G401 (cell line): ENCODE results near the gene APLF. TPM values are rescaled to one million over a fixed set of nuclear protein-coding genes. Genes with fewer than 3 reads are reported as not detected.

Experiments
- DNase-seq: peaks from one replicate; pipeline ENCODE4 v3.0.0-alpha.2; 2015; ENCODE audit warnings: low spot score
- in situ Hi-C: cut with HindIII; loops from 2 replicates; pipeline ENCODE4 v1.10.0; 2016; ENCODE audit warnings: low sequenced_read_pairs, mixed read lengths
- total RNA-seq: library from RNA; depleted of rRNA; stranded (reverse); fragments of >200 nt; shearing (Covaris generic); gene quantifications from 2 replicates; pipeline ENCODE4 v1.2.3, GENCODE V29; 2014; rRNA removed

APLF gene, protein sequence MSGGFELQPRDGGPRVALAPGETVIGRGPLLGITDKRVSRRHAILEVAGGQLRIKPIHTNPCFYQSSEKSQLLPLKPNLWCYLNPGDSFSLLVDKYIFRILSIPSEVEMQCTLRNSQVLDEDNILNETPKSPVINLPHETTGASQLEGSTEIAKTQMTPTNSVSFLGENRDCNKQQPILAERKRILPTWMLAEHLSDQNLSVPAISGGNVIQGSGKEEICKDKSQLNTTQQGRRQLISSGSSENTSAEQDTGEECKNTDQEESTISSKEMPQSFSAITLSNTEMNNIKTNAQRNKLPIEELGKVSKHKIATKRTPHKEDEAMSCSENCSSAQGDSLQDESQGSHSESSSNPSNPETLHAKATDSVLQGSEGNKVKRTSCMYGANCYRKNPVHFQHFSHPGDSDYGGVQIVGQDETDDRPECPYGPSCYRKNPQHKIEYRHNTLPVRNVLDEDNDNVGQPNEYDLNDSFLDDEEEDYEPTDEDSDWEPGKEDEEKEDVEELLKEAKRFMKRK
- total RNA-seq = 0.37 and 0.58 TPM in 2 replicates

DNA sequence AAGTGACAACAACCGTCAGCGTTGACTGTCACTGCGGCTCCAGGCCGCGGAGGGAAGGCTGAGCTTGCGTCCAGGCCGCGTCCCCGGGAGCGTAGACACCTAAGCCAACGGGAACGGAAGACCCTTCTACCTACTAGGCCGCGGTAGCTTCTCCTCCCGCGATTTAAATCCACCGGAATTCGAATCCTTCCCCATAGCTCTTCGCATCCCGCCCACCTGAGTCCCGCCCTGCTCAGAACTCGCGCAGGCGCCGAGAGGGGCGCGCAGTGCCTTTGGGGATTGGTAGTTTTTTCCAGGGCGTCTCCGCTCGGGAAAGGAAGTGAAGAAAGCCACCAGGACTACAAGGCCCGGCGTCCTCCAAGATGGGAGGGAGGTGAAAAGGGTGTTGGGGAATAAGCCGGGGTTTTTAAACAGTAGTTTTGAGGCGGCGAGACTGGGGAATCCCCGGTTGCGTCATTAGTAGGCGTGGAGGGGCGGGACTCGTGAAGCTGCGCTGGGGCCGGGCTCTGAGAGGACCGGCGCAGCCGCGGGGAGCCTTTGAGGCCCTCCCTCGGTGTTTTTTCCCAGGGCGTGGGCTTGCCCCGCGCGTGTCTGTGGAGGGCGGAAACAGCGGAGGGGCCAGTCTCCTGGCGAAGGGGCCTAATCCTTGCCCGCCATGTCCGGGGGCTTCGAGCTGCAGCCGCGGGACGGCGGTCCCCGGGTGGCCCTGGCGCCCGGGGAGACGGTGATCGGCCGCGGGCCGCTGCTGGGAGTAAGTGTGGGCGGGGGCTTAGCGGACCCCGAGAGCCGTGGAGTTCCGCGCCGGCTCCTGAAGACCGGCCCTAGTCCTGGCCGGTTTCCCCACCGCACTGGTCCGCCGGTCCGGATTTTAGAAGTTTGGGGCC, at the start of gene APLF, which contains the start of gene FBXO48:
Gene APLF, plus strand, starts transcription at position 509 of the 884 bp plus-strand sequence. Its CDS starts 147 bp downstream, at position 656.
Gene FBXO48, minus strand, starts transcription at position 218 of the 884 bp plus-strand sequence. CDS start 2,149 bp downstream, outside the sequence.
- in situ Hi-C loops = no loop called here
- DNase-seq = peak; percentile 98

DNA sequence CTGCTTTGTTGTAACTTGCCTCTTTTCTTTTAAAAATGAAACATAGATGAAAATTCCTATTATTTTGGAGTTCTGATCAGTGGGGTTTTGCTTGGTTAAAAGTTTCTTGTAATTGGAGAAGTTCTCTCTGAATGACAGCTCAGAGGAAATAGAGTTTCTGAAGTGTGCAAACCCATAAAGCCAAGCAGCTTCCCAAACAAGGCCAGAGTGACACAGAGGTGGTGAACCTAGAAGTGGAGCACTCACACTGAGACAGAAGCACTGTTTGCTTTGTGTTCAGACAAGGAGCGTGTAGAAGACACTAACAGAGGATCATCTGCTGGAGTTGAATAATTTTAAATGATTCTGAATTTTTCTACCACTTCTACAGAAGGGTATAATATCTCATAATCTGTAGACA, 49.5 kb upstream of the APLF start:
- DNase-seq = no peak
- in situ Hi-C loops = no loop called here

DNA sequence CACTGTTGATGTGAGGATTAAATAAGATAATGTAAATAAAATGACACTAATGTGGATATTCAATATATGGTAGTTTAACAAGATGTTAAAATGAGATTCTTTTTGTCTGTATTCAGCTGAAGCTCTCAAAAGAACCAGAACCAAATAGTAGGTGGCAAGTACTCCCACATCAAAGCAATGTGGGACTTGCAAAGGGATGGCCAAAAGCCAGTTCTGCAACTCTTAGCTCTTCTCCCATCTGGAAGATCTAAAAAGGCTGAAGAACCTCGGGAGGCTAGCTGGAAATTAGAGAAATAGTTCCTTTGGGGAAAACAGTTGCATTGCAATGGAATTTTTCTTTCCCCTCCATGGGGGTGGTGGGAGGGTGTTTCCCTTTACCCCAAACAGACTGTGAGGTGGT, 49.0 kb upstream of the APLF start:
- in situ Hi-C loops = no loop called here

DNA sequence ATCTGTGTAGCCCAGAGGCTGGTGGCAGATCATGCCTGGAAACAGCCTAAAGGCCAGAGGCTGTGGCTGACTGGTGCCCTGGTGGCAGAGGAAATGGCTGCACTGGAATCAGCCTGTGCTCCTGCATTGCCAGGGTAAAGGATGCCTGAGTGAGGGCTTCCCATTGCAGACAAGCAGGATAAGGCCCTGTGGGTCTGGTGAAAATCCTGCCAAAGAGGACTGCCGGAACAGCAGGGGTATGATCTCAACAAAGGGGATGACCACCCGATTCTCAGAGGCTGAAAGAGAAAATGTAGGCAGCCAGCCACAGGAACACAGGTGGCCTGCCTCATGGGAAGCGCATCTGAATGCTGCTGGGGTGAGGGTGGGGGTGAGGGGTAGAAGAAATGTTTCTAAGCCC, 48.5 kb upstream of the APLF start:
- DNase-seq = no peak

More for the DNA sequence above, 49.0 kb upstream of the APLF start:
- no peak for DNase-seq

DNA sequence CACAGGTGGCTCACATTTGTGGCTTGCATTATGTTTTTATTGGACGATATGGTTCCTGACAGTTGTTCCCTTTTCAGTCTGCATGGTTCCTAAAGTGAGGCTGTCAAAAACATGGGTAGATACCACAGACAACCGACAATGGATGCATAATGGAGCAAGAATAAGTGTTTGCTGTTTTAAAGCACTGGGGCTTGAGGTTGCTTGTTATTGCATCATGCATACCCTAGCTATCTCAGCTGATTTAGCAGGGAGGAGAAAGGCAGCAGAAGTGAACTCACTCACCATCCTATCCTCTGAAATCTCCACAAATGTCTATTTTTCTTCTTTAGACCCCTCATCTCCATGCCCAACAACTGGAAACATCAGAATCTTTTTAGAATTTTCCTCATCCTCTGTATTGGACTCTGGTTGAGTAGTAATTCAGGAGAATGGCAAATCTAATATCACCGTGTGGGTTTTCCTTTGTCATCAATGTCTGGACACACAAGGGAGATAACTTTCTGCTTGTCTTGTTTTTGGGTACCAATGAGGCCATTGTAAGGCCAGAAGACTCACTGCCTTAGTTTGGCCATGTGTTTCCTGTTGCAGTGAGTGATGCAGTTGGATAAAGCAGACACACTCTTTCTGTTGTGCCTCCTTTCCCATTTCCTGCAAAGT, 47.0 kb upstream of the APLF start:
- in situ Hi-C loops = no loop called here
- no peak for DNase-seq

More for the DNA sequence above, 48.5 kb upstream of the APLF start:
- in situ Hi-C loops = no loop called here

DNA sequence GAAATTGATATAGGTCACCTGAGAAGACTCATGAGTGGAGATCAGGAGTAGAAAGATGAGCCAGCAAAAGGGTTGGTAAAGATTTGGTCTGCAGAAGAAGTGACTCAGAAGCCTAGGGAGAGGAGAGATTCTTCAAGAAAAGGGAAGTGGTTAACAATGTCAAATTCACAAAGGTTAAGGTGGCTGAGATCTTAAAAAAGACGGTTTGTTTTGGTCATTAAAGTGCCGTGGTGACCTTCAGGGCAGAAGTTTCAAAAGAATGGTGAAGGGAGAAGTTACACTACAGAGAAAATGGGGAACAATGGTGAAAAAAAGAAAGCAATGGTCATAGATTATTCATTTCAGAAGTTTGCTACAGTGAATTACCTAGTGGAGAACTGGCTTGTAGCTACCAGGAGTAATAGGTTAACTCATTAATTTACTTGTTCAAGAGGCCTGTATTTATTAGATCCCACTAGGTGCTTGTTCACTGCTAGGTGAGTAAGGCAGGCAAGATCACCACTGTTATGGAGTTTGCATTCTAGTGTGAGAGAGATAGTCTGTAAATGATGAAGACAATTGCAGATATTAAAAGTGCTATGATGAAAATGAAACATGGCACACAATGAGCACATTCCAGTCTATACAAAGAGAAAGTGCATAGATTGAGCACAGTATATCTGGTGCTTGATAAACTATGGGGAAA, 43.3 kb upstream of the APLF start:
- no peak for DNase-seq
- in situ Hi-C loops = no loop called here

DNA sequence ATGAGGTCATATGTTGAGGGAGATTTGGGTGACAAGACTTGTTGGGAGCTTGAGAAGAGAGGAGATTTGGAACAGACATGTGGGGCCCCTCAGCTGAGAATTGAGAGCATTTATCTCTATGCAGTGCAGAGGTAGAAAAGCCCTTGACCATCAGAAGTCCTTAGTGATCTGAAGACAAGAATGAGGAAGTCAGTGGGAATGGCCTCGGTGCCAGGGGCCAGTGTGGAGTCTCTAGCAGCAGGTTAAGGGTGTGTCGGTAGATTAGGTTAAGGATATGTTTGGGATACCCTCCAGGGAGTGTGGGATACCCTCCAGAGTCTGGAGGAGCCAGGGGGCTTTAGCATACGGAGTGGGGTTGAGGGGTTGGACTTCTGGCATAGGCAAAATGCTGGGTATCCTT, 41.9 kb upstream of the APLF start:
- in situ Hi-C loops = no loop called here
- no peak for DNase-seq

DNA sequence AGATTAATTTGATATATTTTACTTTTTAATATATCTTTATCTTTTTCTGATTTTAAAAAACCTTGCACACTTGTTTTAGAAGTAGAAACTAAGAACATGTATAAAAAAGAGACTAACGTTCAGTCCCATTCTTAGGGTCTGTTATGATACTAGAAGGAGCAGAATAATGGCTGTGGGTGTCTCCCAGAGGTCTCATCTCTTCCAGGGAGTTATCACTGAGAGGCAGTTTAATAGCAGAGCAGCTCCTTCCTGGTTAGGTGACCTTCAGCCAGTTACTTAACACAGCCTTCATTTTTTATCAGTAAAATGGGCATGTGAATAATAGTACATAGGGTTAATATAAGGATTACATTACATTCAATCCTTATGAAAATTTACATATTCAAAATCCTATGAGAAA, 40.9 kb upstream of the APLF start:
- in situ Hi-C loops = no loop called here
- no peak for DNase-seq

DNA sequence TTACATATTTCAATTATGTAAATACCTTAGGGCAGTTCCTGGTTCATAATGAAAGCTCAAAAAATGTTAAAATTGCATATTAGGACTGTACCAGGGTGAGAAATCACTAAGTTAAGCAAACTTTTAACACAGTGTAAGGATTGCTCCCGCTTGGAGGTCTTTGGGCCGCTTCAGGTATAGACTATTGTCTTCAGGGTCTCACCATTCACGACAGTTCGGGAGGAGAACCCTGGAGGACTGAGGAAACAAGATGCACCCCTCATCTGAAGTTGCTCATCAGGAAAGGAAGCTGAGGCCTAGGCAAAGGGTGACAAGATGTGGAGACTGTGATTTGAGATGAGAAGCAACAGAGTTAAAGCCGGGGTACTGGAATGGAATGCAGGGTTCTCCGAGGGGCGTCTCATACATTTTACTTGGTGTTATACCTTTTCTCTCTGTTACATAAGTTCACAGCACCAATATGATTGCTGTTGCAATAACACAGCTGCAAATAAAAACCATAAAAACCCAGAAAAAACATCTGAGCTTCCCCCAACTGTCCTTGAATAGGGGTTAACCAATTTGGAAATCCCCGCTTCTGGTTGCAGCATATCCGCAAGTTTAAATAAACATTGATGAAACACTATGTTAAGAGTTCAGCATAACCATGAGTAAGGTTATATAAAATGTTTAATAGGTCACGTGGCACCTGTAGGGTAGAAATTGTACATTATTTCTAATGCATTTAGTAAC, 40.4 kb upstream of the APLF start:
- in situ Hi-C loops = no loop called here
- no peak for DNase-seq

DNA sequence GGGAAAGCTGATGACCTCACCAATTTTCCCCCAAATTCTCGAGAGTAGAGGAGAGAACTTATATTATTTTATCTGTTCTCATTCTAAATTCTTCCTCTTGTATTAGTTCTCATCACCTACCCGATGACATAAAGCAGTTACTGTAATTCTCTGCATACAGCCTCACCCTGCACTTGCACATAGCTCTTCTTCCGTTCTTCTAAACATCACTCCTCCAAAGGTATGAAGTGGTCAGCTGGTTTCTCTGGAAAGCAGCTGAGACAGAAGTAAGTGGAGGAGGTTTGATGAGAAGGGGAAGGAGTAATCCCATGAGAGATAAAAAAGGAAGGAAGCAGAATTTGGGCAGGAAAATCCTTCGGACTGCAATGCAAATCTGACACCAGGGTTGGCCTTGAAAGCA, 39.3 kb upstream of the APLF start:
- in situ Hi-C loops = no loop called here
- no peak for DNase-seq

DNA sequence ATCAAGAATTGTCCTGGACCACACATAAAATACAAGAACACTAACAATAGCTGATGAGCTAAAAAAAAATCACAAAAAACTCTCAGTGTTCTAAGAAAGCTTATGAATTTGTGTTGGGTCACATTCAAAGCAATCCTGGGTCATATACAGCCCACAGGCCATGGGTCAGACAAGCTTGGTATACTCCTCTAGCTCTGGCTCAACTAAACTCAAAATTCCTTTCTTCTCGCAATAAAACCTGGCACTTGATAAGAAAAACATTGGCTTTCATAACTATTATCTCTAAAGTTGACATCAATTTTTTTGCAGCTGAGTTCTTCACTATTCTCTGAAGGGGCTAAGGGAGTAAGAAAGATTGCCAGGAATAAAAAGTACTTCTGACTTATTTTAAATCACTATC, 38.6 kb upstream of the APLF start:
- in situ Hi-C loops = no loop called here
- no peak for DNase-seq

DNA sequence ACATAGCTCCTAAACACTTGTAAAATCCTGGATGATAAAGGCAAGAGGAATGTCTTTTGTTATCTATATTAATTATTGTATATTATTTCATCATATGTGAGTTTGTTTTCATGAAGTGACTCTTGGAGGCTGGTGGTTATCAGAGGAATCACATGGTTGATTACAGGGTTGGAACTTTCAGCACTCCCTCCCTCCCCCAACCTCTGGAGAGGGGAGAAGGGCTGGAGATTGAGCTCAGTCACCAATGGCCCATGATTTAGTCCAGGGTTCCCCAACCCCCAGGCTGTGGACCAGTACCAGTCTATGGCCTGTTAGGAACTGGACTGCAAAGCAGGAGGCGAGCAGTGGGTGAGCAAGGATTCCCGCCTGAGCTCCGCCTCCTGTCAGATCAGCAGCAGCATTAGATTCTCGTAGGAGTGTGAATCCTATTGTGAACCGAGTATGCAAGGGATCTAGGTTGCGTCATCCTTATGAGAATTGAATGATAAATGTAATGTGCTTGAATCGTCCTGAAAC, 38.0 kb upstream of the APLF start:
- in situ Hi-C loops = no loop called here
- no peak for DNase-seq

DNA sequence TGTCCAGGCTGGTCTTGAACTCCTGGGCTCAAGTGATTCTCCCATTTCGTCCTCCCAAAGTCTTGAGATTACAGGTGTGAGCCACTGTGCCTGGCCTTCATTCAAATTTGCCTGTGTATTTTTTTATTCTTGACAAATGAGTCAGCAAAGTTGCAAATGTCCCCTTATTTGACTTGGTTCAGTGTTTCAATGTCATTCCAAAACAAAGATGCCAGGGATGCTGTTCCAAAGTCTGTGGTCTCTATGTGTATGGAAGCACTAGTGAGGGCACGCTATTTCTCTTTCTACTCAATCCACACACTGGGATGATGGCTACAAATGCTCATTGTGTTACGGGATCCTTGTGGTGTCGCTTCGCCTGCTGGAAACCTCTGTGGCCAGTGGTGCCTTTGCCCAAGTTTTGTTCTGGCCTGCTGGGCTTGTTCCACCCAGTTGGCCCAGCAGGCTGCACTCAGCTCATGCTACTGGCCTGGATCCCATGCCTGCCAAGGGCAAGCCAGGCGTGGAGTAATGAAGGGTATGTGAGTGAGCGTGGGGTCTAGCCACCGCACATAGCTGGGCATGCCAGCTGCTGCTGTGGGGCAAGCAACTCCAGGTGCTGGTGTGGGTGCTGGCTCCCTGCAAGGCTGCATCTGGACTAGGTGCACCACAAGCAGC, 35.9 kb upstream of the APLF start:
- no peak for DNase-seq
- in situ Hi-C loops = no loop called here

DNA sequence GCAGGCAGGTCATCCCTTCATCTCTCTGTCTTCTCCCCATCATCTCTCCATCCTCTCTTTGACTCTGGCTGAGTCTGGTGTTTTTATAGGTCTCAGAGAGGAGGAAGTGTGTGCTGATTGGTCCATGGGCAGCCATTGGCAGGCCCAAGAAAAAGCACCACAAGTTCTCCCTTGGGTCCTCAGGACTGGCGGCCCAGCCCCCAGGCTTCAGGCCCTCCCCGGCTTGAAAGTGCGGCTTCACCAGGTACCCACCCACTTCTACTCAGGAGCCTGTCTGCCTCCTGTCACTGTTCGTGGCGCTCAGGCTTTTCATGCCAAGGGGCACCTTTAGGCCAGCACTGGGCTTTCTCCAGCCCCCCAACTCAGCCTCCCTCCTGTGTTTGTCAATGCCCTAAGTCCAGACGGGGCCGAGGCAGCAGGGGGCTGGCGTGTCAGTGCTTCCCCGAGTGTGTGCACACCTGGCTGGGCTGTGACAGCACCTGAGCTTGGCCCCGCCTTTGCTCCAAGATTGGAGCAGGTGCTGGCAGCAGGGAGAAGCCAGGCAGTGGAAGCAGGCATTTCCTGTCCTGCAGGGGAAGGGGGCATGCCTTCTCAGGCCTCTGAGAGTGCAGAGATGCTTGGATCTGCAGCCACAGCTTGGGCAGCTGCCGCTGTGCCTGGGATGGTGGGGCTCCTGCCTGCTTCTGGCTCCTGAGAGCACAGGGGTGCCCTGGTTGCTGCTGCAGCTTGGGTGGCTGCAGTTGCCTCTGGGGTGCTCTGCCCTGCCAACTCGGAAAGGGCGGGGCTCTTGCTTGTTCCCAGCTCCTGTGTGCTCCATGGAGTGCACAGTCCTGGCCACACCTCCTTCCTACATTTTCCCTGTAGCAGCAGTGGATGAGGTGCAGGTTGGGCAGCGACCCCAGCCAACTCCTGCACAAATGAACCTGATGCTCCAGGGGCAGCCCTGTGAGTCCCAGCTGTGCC, 34.4 kb upstream of the APLF start:
- DNase-seq = no peak
- in situ Hi-C loops = no loop called here

DNA sequence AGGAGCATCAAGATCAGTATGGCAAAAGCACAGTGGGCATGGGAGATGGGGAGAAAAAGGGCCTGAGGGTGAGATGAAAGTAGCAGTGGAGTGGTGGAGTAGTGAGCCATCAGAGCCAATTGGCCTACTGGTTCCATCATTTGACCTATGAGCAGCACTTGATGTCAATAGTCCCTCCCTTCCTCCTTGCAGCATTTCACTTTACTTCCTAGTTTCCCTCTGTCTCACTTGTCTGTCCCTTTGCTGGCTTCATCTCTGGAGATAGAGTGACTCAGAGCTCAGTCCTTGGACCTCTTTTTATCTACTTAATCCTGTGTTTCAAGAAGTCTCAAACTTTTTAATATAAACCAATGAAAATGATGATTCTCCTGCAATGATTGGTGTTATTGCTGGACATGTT, 32.4 kb upstream of the APLF start:
- peak; percentile 4 for DNase-seq
- in situ Hi-C loops = no loop called here

DNA sequence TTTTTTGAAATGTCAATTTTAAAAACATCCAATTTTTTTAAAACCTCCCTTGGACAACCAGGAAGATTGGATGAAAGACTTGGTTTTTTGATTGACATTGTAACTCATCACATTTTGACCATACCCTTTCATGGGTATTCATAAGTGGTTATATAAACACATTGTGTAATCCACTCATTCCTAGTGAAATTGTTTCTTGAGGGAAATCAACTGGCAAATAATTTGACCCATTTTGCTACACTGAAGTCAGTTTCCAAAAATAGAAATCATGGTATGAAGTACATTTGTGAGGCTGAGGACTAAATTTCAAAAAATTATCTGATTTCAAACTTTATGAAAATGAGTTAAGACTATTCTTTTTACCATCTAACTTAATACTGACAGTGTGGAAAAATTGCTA, 31.8 kb upstream of the APLF start:
- in situ Hi-C loops = no loop called here

More for the DNA sequence above, 31.8 kb upstream of the APLF start:
- DNase-seq = peak; percentile 83
